Endothelial cell of umbilical vein (primary cell): ENCODE results near the gene WBP4. TPM values are rescaled to one million over a fixed set of nuclear protein-coding genes. Genes with fewer than 3 reads are reported as not detected.
A peak's percentile ranks its signal among the peaks of the same experiment; 100 is the strongest.
"Not testable (repeated sequence)": the region's sequence is repeated elsewhere in the genome, so short reads cannot be mapped to it uniquely, and the experiment has no call there.

Source experiments
- BruUV-seq: library from RNA; stranded (reverse); fragments of 400-500 nt; replicated peaks from 2 replicates; lab custom pipeline; 2021; lab: Mats Ljungman, UMichigan
- CTCF ChIA-PET: fragments of 300-600, 350-600 bp; sonication (Branson Sonifier 250); formaldehyde crosslinking; loops from one replicate; lab custom pipeline; 2021; ENCODE audit warnings: antibody characterized with exemption, inconsistent platforms; lab: Charles Lee
- POLR2A ChIA-PET: fragments of 300-600, 350-600 bp; sonication (Branson Sonifier 250); formaldehyde crosslinking; loops from one replicate; lab custom pipeline; 2021; ENCODE audit warnings: antibody characterized with exemption, inconsistent platforms; lab: Charles Lee
- DNase-seq: peaks from one replicate; pipeline ENCODE4 v3.0.0-alpha.2; 2011; ENCODE audit warnings: low read depth, low spot score
- FAIRE-seq: peaks from 2 replicates; lab custom pipeline; 2011; peaks lifted over from hg19 to GRCh38; lab: Jason Lieb, UNC
- H2AFZ ChIP-seq: 2 replicates; pipeline ENCODE4 v1.6.0; 2012; ENCODE audit warnings: low read depth, low read length, control low read depth, inconsistent platforms
- H3K27ac ChIP-seq: 2 replicates; pipeline ENCODE4 v1.5.1; 2011; ENCODE audit warnings: low read depth, mild to moderate bottlenecking, control low read depth, low read length, moderate library complexity; ENCODE audit not compliant: insufficient read depth
- H3K27me3 ChIP-seq, 2 experiments: 2 replicates each; pipeline versions ENCODE4 v1.6.0 to v1.6.1; 2011; ENCODE audit warnings: low read length in 2 of 2, mixed read lengths in 1 of 2; ENCODE audit not compliant: control insufficient read depth in 2 of 2, insufficient read depth in 2 of 2
- H3K36me3 ChIP-seq, 2 experiments: 2 replicates in 1 of 2; 3 replicates in 1 of 2; pipeline ENCODE4 v1.5.1; 2011; ENCODE audit warnings: low read length in 2 of 2, mild to moderate bottlenecking in 1 of 2, moderate library complexity in 1 of 2; ENCODE audit not compliant: control insufficient read depth in 2 of 2, insufficient read depth in 2 of 2; ENCODE audit errors: extremely low read depth in 1 of 2
- H3K4me1 ChIP-seq: 3 replicates; pipeline ENCODE4 v1.5.1; 2011; ENCODE audit warnings: mild to moderate bottlenecking, low read length; ENCODE audit not compliant: control insufficient read depth, insufficient read depth; ENCODE audit errors: extremely low read depth
- H3K4me2 ChIP-seq: 2 replicates; pipeline ENCODE4 v1.6.1; 2011; ENCODE audit warnings: low read length, control low read depth, mixed read lengths; ENCODE audit not compliant: insufficient read depth
- H3K4me3 ChIP-seq, 3 experiments: fragments of 200-600 bp in 1 of 3; sonication (generic), shearing (Covaris generic) in 1 of 3; replicated peaks in 1 of 3; 2 replicates each; pipeline ENCODE4 v1.5.1; 2011 to 2016; ENCODE audit warnings: control low read depth in 3 of 3, low read length in 3 of 3, mild to moderate bottlenecking in 2 of 3, inconsistent platforms in 1 of 3, low read depth in 1 of 3, moderate library complexity in 1 of 3; ENCODE audit not compliant: insufficient read depth in 1 of 3
- H3K79me2 ChIP-seq: 2 replicates; pipeline ENCODE4 v1.6.0; 2012; ENCODE audit warnings: low read length, inconsistent platforms; ENCODE audit not compliant: control insufficient read depth, insufficient read depth
- H3K9ac ChIP-seq: replicated peaks from 2 replicates; pipeline ENCODE3; 2011; ENCODE audit warnings: low read length, control low read depth; ENCODE audit not compliant: insufficient read depth; ENCODE audit errors: extremely low read depth
- H3K9me1 ChIP-seq: replicated peaks from 3 replicates; pipeline ENCODE4 v1.6.0; 2011; ENCODE audit warnings: mild to moderate bottlenecking, low read length; ENCODE audit not compliant: control insufficient read depth, insufficient read depth; ENCODE audit errors: extremely low read depth
- H3K9me3 ChIP-seq: replicated peaks from 2 replicates; pipeline ENCODE4 v1.5.1; 2012; ENCODE audit warnings: low read length, inconsistent platforms; ENCODE audit not compliant: control insufficient read depth, insufficient read depth
- H4K20me1 ChIP-seq: replicated peaks from 2 replicates; pipeline ENCODE3; 2011; ENCODE audit warnings: mild to moderate bottlenecking, low read length; ENCODE audit not compliant: control insufficient read depth, insufficient read depth; ENCODE audit errors: extremely low read depth
- FOS ChIP-seq: IDR thresholded peaks from 2 replicates; pipeline ENCODE4 v1.6.1; 2011; ENCODE audit warnings: mild to moderate bottlenecking, low read length, moderate library complexity, borderline replicate concordance; ENCODE audit not compliant: insufficient read depth
- GATA2 ChIP-seq: IDR thresholded peaks from 2 replicates; pipeline ENCODE4 v1.7.0; 2011; ENCODE audit warnings: low read depth, mild to moderate bottlenecking, moderate library complexity, mixed read lengths, low read length; ENCODE audit not compliant: insufficient read length, insufficient read depth
- JUN ChIP-seq: IDR thresholded peaks from 2 replicates; pipeline ENCODE4 v1.6.1; 2011; ENCODE audit warnings: borderline replicate concordance, low read depth; ENCODE audit not compliant: insufficient read length, insufficient read depth
- MYC ChIP-seq: IDR thresholded peaks from one replicate; pipeline ENCODE4 v1.6.1; 2011; ENCODE audit warnings: mild to moderate bottlenecking, low read depth, low read length
- POLR2AphosphoS5 ChIP-seq: IDR thresholded peaks from 2 replicates; pipeline ENCODE4 v1.6.1; 2012; ENCODE audit warnings: low read depth, mild to moderate bottlenecking, control low read depth, low read length, moderate library complexity; ENCODE audit not compliant: insufficient read depth
- dilution Hi-C: fragments of 300-500 bp; cut with MboI; formaldehyde crosslinking; loops from one replicate; pipeline ENCODE4 v1.15.0; 2019; ENCODE audit warnings: low sequenced_read_pairs; ENCODE audit not compliant: extremely low pct_ligation_motif_present
- intact Hi-C: fragments of 100-400 bp; cut with micrococcal nuclease; formaldehyde crosslinking; loops from one replicate; pipeline ENCODE4 v1.10.0; 2022
- polyA plus RNA-seq, 4 experiments: library from polyadenylated mRNA; depleted of rRNA in 3 of 4; stranded (reverse) in 3 of 4; unstranded in 1 of 4; fragments of >200 nt; gene quantifications; 2 replicates each; pipeline versions ENCODE4 v1.2.1 to v1.2.3, GENCODE V29; 2011 to 2012; ENCODE audit warnings: missing spikeins in 1 of 4
- total RNA-seq: library from RNA; stranded (reverse); gene quantifications from 2 replicates; pipeline ENCODE4 v1.2.3, GENCODE V29; 2021

WBP4 gene
- total and polyA plus RNA-seq, 2 donors (not counting 3 experiments of a cell fraction or from before 2014, with no cell fraction given) = 4.3 to 14.8 TPM

DNA sequence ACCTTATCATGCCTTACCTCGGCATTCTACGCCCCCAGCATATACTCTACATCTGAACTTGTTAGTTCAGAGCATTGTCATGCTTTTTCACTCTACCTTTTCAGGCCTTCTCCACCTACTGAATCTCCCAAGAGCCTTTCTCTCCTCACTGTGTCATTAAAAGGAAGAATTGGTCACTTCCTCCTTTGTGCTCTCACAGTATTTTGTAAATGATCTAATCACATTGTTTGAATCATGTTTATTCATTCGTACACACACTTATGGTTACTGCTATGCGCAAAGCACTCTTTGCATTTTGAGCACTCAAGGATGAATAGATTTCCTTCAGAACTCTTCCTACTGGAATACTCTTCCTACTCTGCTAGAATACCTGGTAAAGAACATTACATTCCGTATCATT lies 26.4 kb upstream of the WBP4 start:
- no peak overlapping the region for H3K4me3 ChIP-seq
- H3K36me3 ChIP-seq = no peaks in the 10 kb centered on the region
- dilution Hi-C loops (no loop called here), intact Hi-C loops (no loop called here)
- peak overlapping the region; percentile 56 for H3K4me2 ChIP-seq
- TF ChIP-seq GATA2 (peak; percentile 53), FOS (peak; percentile 61), POLR2AphosphoS5 (peak; percentile 49), MYC (no peak), JUN (peak; percentile 67)
- BruUV-seq = no TSS peak
- CTCF ChIA-PET = no interaction called here
- peak overlapping the region; percentile 56 for H3K9ac ChIP-seq
- no peaks in the 10 kb centered on the region for H3K27me3 ChIP-seq
- peak overlapping the region; percentile 65 for H3K27ac ChIP-seq
- H4K20me1 ChIP-seq = no peaks in the 10 kb centered on the region
- peaks cover 22% of the 10 kb centered on the region for H3K4me1 ChIP-seq
- H2AFZ ChIP-seq = no peak overlapping the region
- FAIRE-seq = peak; percentile 85
- H3K79me2 ChIP-seq = peaks cover 17% of the 10 kb centered on the region
- no peaks in the 10 kb centered on the region for H3K9me3 ChIP-seq
- H3K9me1 ChIP-seq = no peaks in the 10 kb centered on the region
- DNase-seq = peak; percentile 70
- POLR2A ChIA-PET = no interaction called here

DNA sequence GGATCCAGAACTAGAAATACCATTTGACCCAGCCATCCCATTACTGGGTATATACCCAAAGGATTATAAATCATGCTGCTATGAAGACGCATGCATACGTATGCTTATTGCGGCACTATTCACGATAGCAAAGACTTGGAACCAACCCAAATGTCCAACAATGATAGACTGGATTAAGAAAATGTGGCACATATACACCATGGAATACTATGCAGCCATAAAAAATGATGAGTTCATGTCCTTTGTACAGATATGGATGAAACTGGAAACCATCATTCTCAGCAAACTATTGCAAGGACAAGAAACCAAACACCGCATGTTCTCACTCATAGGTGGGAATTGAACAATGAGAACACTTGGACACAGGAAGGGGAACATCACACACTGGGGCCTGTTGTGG lies 24.8 kb upstream of the WBP4 start:
- H3K27ac ChIP-seq, H2AFZ ChIP-seq, CTCF ChIA-PET, DNase-seq, H3K9me1 ChIP-seq, dilution Hi-C loops, H3K27me3 ChIP-seq, H3K9ac ChIP-seq, H3K36me3 ChIP-seq, H3K4me3 ChIP-seq, H3K9me3 ChIP-seq, FAIRE-seq, POLR2A ChIA-PET, H3K4me2 ChIP-seq, H4K20me1 ChIP-seq, BruUV-seq, intact Hi-C loops: not testable (repeated sequence)
- Histone ChIP-seq H3K4me1 (peaks cover 35% of the 10 kb centered on the region), H3K79me2 (peaks cover 22% of the 10 kb centered on the region)
